GM12878 (cell line): Measurements from ENCODE around the gene SPDYC. TPM values are rescaled to one million over a fixed set of nuclear protein-coding genes. Genes with fewer than 3 reads are reported as not detected.
A peak's percentile ranks its signal among the peaks of the same experiment; 100 is the strongest.

ENCODE experiments used
- BCL3 ChIP-seq: IDR thresholded peaks from 2 replicates; pipeline ENCODE4 v1.6.1; 2011; ENCODE audit warnings: borderline replicate concordance, low read depth, mild to moderate bottlenecking, moderate library complexity, low read length; ENCODE audit not compliant: insufficient read depth, poor library complexity, severe bottlenecking
- CHD1 ChIP-seq: IDR thresholded peaks from 2 replicates; pipeline ENCODE4 v1.6.1; 2012; ENCODE audit warnings: low read depth, low read length, improper control_type of control experiment
- EGR1 ChIP-seq, 2 experiments: IDR thresholded peaks; 1 replicate in 1 of 2; 2 replicates in 1 of 2; pipeline ENCODE4 v1.6.1; 2011 to 2012; ENCODE audit warnings: low read depth in 2 of 2, low read length in 2 of 2, borderline replicate concordance in 1 of 2, mild to moderate bottlenecking in 1 of 2, moderate library complexity in 1 of 2
- EP300 ChIP-seq, 2 experiments: fragments of 150-350 bp in 1 of 2; IDR thresholded peaks; 2 replicates each; pipeline ENCODE4 v1.6.1; 2011 to 2012; ENCODE audit warnings: low read depth in 2 of 2, low read length in 2 of 2, borderline replicate concordance in 1 of 2, improper control_type of control experiment in 1 of 2, inconsistent platforms in 1 of 2; ENCODE audit not compliant: control insufficient read depth in 1 of 2
- FOXK2 ChIP-seq: fragments of 450-650 bp; IDR thresholded peaks from 2 replicates; pipeline ENCODE4 v1.6.1; 2017; ENCODE audit warnings: mild to moderate bottlenecking, moderate library complexity
- GABPA ChIP-seq: IDR thresholded peaks from 2 replicates; pipeline ENCODE4 v1.6.1; 2014; ENCODE audit warnings: antibody characterized with exemption, low read depth, mild to moderate bottlenecking, inconsistent platforms
- HDGF ChIP-seq: fragments of 450-650 bp; IDR thresholded peaks from 2 replicates; pipeline ENCODE4 v1.6.1; 2016; ENCODE audit warnings: antibody characterized with exemption
- JUNB ChIP-seq: IDR thresholded peaks from 2 replicates; pipeline ENCODE4 v1.6.1; 2016; ENCODE audit warnings: antibody characterized with exemption, mild to moderate bottlenecking
- NFYA ChIP-seq: IDR thresholded peaks from 2 replicates; pipeline ENCODE4 v1.6.1; 2011; ENCODE audit warnings: low read depth, mild to moderate bottlenecking, low read length, improper control_type of control experiment, borderline replicate concordance
- PAX5 ChIP-seq: IDR thresholded peaks from 2 replicates; pipeline ENCODE4 v1.6.1; 2011; ENCODE audit warnings: low read depth, low read length, borderline replicate concordance
- PAX8 ChIP-seq: fragments of 450-650 bp; IDR thresholded peaks from 2 replicates; pipeline ENCODE4 v1.6.1; 2017; ENCODE audit warnings: mild to moderate bottlenecking, moderate library complexity
- RBBP5 ChIP-seq: fragments of 200-600 bp; sonication (generic); conservative IDR thresholded peaks from 2 replicates; pipeline ENCODE4 v1.6.1; 2016
- SIX5 ChIP-seq: IDR thresholded peaks from 2 replicates; pipeline ENCODE4 v1.6.1; 2011; ENCODE audit warnings: mild to moderate bottlenecking, low read depth, low read length, moderate library complexity; ENCODE audit not compliant: severe bottlenecking
- TCF3 ChIP-seq: IDR thresholded peaks from 2 replicates; pipeline ENCODE4 v1.6.1; 2012; ENCODE audit warnings: low read depth, mild to moderate bottlenecking, low read length, borderline replicate concordance; ENCODE audit not compliant: insufficient read depth
- ZBTB33 ChIP-seq: fragments of 450-650 bp; IDR thresholded peaks from 2 replicates; pipeline ENCODE4 v1.6.1; 2017; ENCODE audit warnings: mild to moderate bottlenecking
- ZBTB40 ChIP-seq: fragments of 450-650 bp; IDR thresholded peaks from 2 replicates; pipeline ENCODE4 v1.6.1; 2016; ENCODE audit warnings: mild to moderate bottlenecking, moderate library complexity, borderline replicate concordance
- ZNF217 ChIP-seq: fragments of 450-650 bp; IDR thresholded peaks from 2 replicates; pipeline ENCODE4 v1.6.1; 2017; ENCODE audit warnings: antibody characterized with exemption, mild to moderate bottlenecking
- ZNF24 ChIP-seq: fragments of 450-650 bp; IDR thresholded peaks from 2 replicates; pipeline ENCODE4 v1.6.1; 2017; ENCODE audit warnings: antibody characterized with exemption, mild to moderate bottlenecking
- ZNF592 ChIP-seq: fragments of 450-650 bp; IDR thresholded peaks from 2 replicates; pipeline ENCODE4 v1.6.1; 2017; ENCODE audit warnings: mild to moderate bottlenecking, moderate library complexity
- polyA plus RNA-seq, 11 experiments: library from polyadenylated mRNA; depleted of rRNA in 4 of 11; unstranded in 6 of 11; stranded (reverse) in 5 of 11; fragments of >200 nt; fragmentation: Nextera tagmentation in 4 of 11; fragmentation: Illumina TruSeq in 1 of 11; extraction: Ambion mirVana in 4 of 11; extraction: Trizol in 1 of 11; gene quantifications; 1 replicate in 1 of 11; 2 replicates in 10 of 11; pipeline versions ENCODE4 v1.2.1 to v1.2.3, GENCODE V29; 2011 to 2016; ENCODE audit warnings: inconsistent platforms in 2 of 11, missing spikeins in 2 of 11, low read depth in 1 of 11
- total RNA-seq, 4 experiments: library from RNA; depleted of rRNA in 3 of 4; stranded (reverse); fragments of >200 nt in 3 of 4; fragmentation: Illumina TruSeq in 1 of 4; extraction: Trizol in 1 of 4; gene quantifications; 2 replicates each; pipeline versions ENCODE4 v1.2.1 to v1.2.3, GENCODE V29; 2013 to 2021

The SPDYC gene
- total and polyA plus RNA-seq, 10 of the 15 experiments (the other 5 are each of a cell fraction or from before 2014, with no cell fraction given) = not detected

- TF ChIP-seq ZBTB40 (no peak), HDGF (no peak), BCL3 (peak; percentile 85), FOXK2 (no peak), ZNF24 (peak; percentile 31; the same call in 1 of the 2 replicates), ZNF592 (no peak), NFYA (no peak), EP300 (IDR thresholded peaks at IDR 0.05; ENCODE audit: borderline replicate concordance in 1 of 2, control insufficient read depth in 1 of 2, low read depth in 2 of 2, low read length in 2 of 2) (no peak), GABPA (no peak), RBBP5 (no peak), CHD1 (no peak), JUNB (no peak), PAX5 (no peak), TCF3 (0 out of 2 replicates have a peak, but pooled peaks have one; percentile 52), EGR1 (IDR thresholded peaks at IDR 0.05; ENCODE audit: borderline replicate concordance in 1 of 2, low read depth in 2 of 2, low read length in 2 of 2) (peak; percentile 71 to 80), PAX8 (no peak), ZBTB33 (peak; percentile 85; the same call in 1 of the 2 replicates), ZNF217 (no peak), SIX5 (no peak)
These were observed 45.5 kb downstream of the SPDYC start (continued) for GRCh38 chr11:65215441-65216076.
